HCT116 (cell line): Measurements from ENCODE around the gene MORN4.

ENCODE experiments used
- ATF3 ChIP-seq: IDR thresholded peaks from 2 replicates; pipeline ENCODE4 v1.6.1; 2012
- CEBPB ChIP-seq: IDR thresholded peaks from 2 replicates; pipeline ENCODE4 v1.6.1; 2012; ENCODE audit warnings: low read depth
- CTCF ChIP-seq, 3 experiments: fragments of 200-600 bp in 1 of 3; sonication (generic) in 1 of 3; IDR thresholded peaks in 2 of 3; conservative IDR thresholded peaks in 1 of 3; 2 replicates each; pipeline ENCODE4 v1.5.1; 2012 to 2017; ENCODE audit warnings: low read depth in 2 of 3, low read length in 2 of 3, antibody characterized with exemption in 1 of 3, borderline replicate concordance in 1 of 3, control low read depth in 1 of 3, mild to moderate bottlenecking in 1 of 3, mixed read lengths in 1 of 3, mixed run types in 1 of 3, moderate library complexity in 1 of 3; ENCODE audit not compliant: insufficient read depth in 1 of 3
- EZH2 ChIP-seq: fragments of 200-600 bp; sonication (generic); IDR thresholded peaks from 2 replicates; pipeline ENCODE4 v1.6.1; 2017; ENCODE audit warnings: antibody characterized with exemption, mixed run types
- EZH2phosphoT487 ChIP-seq: fragments of 200-600 bp; IDR thresholded peaks from 2 replicates; pipeline ENCODE4 v1.6.1; 2018; ENCODE audit warnings: antibody characterized with exemption, borderline replicate concordance
- JUND ChIP-seq: IDR thresholded peaks from 2 replicates; pipeline ENCODE4 v1.6.1; 2012
- MAX ChIP-seq: IDR thresholded peaks from 2 replicates; pipeline ENCODE4 v1.6.1; 2012
- POLR2A ChIP-seq: IDR thresholded peaks from 2 replicates; pipeline ENCODE4 v1.7.0; 2011; ENCODE audit warnings: borderline replicate concordance; ENCODE audit not compliant: insufficient read depth, insufficient read length; ENCODE audit errors: extremely low read depth
- POLR2AphosphoS5 ChIP-seq: IDR thresholded peaks from 2 replicates; pipeline ENCODE4 v1.6.1; 2011; ENCODE audit warnings: mild to moderate bottlenecking, low read depth, low read length, moderate library complexity
- RAD21 ChIP-seq: IDR thresholded peaks from 2 replicates; pipeline ENCODE4 v1.6.1; 2012; ENCODE audit warnings: low read depth, mild to moderate bottlenecking
- REST ChIP-seq: IDR thresholded peaks from 2 replicates; pipeline ENCODE4 v1.6.1; 2012; ENCODE audit warnings: low read depth
- SP1 ChIP-seq: IDR thresholded peaks from 2 replicates; pipeline ENCODE4 v1.6.1; 2012; ENCODE audit warnings: low read depth
- ZBTB33 ChIP-seq: IDR thresholded peaks from 2 replicates; pipeline ENCODE4 v1.6.1; 2011; ENCODE audit warnings: mild to moderate bottlenecking, low read length, moderate library complexity; ENCODE audit not compliant: insufficient replicate concordance; ENCODE audit errors: extremely low read depth
- ZNF274 ChIP-seq: fragments of 200-500 bp; sonication (Bioruptor generic); IDR thresholded peaks from 2 replicates; pipeline ENCODE4 v1.6.1; 2014; ENCODE audit warnings: mild to moderate bottlenecking, low read depth, low read length, inconsistent platforms

- TF ChIP-seq POLR2AphosphoS5: no peak
- TF ChIP-seq CTCF (IDR thresholded peaks at IDR 0.05 in 2 of 3, conservative IDR thresholded peaks at IDR 0.05 in 1 of 3; ENCODE audit: borderline replicate concordance in 1 of 3, insufficient read depth in 1 of 3, low read depth in 2 of 3, low read length in 2 of 3): no peak
- no peak for TF ChIP-seq POLR2A
- TF ChIP-seq CEBPB: no peak
- no peak for TF ChIP-seq EZH2
- no peak for TF ChIP-seq EZH2phosphoT487
- TF ChIP-seq ZNF274: no peak
- TF ChIP-seq MAX: no peak
- no peak for TF ChIP-seq ZBTB33
- no peak for TF ChIP-seq ATF3
- TF ChIP-seq RAD21: no peak
- TF ChIP-seq REST: no peak
- no peak for TF ChIP-seq JUND
- TF ChIP-seq SP1: no peak
Observed at GRCh38 chr10:97608991-97609561, 24.2 kb downstream of the MORN4 start.
